Activated CD4-positive, alpha-beta memory T cell treated with anti-CD3 and anti-CD28 coated beads, Interleukin-2, amount 10 ng/mL, durations not matched to agents 7 days and 5 days (primary cell): ENCODE results near the gene NRM. TPM values are rescaled to one million over a fixed set of nuclear protein-coding genes. Genes with fewer than 3 reads are reported as not detected.

Experiments used
- CTCF ChIA-PET: fragments of 350-600 bp; sonication (Branson Sonifier 250); formaldehyde crosslinking; loops from one replicate; lab custom pipeline; 2021; ENCODE audit warnings: antibody characterized with exemption, inconsistent platforms; lab: Charles Lee
- POLR2A ChIA-PET: fragments of 350-600 bp; sonication (Branson Sonifier 250); formaldehyde crosslinking; loops from one replicate; lab custom pipeline; 2021; ENCODE audit warnings: antibody characterized with exemption; lab: Charles Lee
- DNase-seq: peaks from one replicate; pipeline ENCODE4 v3.0.0-alpha.2; 2020
- H3K27ac Mint-ChIP-seq: one replicate; pipeline ENCODE4 v1.8.0; 2021; ENCODE audit warnings: mild to moderate bottlenecking, mixed read lengths
- H3K27me3 Mint-ChIP-seq: one replicate; pipeline ENCODE4 v1.8.0; 2021; ENCODE audit warnings: mixed read lengths
- H3K36me3 Mint-ChIP-seq: one replicate; pipeline ENCODE4 v1.8.0; 2021; ENCODE audit warnings: low read depth, mixed read lengths
- H3K4me1 Mint-ChIP-seq: one replicate; pipeline ENCODE4 v1.8.0; 2021; ENCODE audit warnings: mixed read lengths
- H3K4me3 Mint-ChIP-seq: one replicate; pipeline ENCODE4 v1.8.0; 2021; ENCODE audit warnings: mild to moderate bottlenecking, mixed read lengths
- H3K9me3 Mint-ChIP-seq: one replicate; pipeline ENCODE4 v1.8.0; 2021; ENCODE audit warnings: mixed read lengths
- total RNA-seq, 2 experiments: library from RNA; stranded (reverse); gene quantifications; one replicate each; pipeline ENCODE4 v1.2.3, GENCODE V29; 2021

NRM gene
- total RNA-seq, 2 experiments from 2014 or later: 40.5 to 41.1 TPM

DNA sequence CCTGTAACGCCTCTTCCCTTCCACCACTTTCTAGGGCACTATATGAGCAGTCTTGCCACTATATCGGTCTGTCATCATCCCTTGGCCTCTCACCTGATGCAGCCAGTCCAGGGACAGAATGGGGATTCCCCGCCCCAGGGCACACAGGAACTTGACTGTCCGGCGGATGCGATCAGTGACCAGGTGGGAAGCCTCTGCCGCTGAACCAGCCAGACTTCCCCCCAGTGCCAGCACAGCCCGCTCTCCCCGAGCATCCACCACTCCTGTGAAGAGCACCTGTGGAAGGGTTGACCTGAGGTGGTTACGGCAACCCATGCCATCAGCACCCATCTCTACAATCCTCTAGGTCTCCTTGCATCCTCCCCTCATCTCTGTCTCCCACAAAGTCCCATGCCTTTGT, 12.2 kb upstream of the NRM start:
- ChIA-PET POLR2A (interaction anchor here (0.7 to 1.3 kb wide), 2 partner anchors 16 to 18 kb away, joined by 3 read pairs; no protein-coding TSS in a partner anchor), CTCF (interaction anchor here (2.2 kb wide), 1 partner anchor 24 kb away, joined by 9 read pairs; no protein-coding TSS in a partner anchor)
- no peak for DNase-seq
- no peaks in the 10 kb centered on the region for H3K27me3 Mint-ChIP-seq
- H3K4me3 Mint-ChIP-seq: no peak overlapping the region
- H3K4me1 Mint-ChIP-seq: peaks cover 2% of the 10 kb centered on the region
- H3K36me3 Mint-ChIP-seq: peaks cover 65% of the 10 kb centered on the region
- no peak overlapping the region for H3K27ac Mint-ChIP-seq
- H3K9me3 Mint-ChIP-seq: no peaks in the 10 kb centered on the region

DNA sequence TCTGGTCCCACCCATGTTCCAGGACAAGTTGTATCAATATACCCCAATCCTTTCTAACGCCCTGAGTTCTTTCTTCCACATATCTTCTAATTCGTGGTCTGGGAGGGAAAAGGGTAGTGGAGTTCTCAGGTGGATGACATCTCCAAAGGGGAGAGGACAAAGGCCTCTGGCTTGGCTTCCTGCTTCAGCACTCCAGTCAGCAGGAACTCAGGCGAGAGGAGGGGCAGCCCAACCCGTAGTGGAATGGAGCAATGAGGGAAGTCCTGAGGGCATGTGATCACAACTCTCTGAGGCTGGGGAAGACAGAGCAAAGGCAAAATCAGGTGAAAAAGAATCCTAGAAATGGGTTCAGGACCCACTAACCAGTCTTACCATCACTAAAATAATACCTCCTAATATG, 9.6 kb upstream of the NRM start:
- Mint-ChIP-seq H3K4me3 (no peak overlapping the region), H3K36me3 (peaks cover 46% of the 10 kb centered on the region), H3K27me3 (no peaks in the 10 kb centered on the region), H3K4me1 (no peaks in the 10 kb centered on the region), H3K27ac (no peak overlapping the region), H3K9me3 (no peaks in the 10 kb centered on the region)
- ChIA-PET POLR2A (interaction anchor here (0.8 kb wide), 1 partner anchor 17 kb away, joined by 3 read pairs; the partner anchor contains the start of gene MDC1), CTCF (interaction anchor here (1.4 kb wide), 1 partner anchor 30 kb away, joined by 3 read pairs; no protein-coding TSS in a partner anchor)
- DNase-seq: no peak

DNA sequence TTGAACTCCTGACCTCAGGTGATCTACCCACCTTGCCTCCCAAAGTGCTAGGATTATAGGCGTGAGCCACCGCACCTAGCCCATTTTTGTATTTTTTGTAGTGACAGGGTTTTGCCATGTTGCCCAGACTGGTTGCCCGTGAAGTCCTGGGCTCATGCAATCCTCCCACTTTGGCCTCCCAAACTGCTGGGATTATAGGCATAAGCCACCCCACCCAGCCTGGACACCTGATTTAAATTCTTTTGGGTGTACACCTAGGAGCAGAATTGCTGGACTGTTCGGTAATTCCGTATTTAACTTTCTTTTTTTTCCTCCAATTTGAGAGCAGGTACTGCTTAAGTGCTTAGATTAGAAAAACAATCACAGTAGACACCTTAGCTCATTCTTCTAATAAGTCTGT, 5.6 kb upstream of the NRM start:
- Mint-ChIP-seq H3K27me3 (no peaks in the 10 kb centered on the region), H3K9me3 (no peaks in the 10 kb centered on the region), H3K4me3 (no peak overlapping the region), H3K4me1 (peaks cover 8% of the 10 kb centered on the region), H3K36me3 (peaks cover 12% of the 10 kb centered on the region), H3K27ac (no peak overlapping the region)
- ChIA-PET CTCF (interaction anchor here (1.2 kb wide), 1 partner anchor 20 kb away, joined by 4 read pairs; the partner anchor contains the start of gene MDC1), POLR2A (interaction anchor here (1.6 to 2.1 kb wide), 2 partner anchors 9 to 12 kb away, joined by 6 read pairs; no protein-coding TSS in a partner anchor)
- DNase-seq: no peak

DNA sequence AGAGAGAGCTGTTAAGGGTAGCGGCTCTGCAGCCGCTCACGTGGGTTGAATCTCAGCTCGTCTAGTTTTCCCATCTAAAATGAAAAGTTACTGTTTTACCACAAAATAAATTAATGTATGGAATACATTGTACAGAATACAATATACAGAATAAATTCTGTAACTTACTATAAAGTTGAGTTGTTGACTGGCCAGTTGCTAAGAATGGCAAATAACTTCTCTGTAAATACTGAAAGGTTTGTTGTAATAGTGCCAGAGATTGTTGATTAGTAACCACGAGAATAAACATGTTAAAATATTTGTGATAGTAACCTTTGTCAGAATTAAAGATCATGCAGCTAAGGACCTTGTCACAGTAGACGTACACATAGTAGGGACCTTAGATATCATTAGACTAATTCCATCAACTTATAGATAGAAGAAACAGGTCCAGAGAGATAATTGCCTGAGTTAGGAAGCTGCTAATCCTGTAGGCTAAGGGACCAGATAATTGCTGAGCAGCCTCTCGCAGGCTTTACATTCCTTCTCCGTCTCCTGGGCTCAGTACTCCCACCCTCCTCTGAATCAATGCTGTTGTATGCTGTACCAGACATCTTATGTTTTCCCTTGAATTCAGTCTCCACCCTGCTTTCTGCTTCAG, 544 bp upstream of the NRM start:
- ChIA-PET CTCF (interaction anchor here (1.1 to 4.8 kb wide), 4 partner anchors 12 to 159 kb away, joined by 3 to 31 read pairs (median 7); partner anchors contain the start of gene MDC1), POLR2A (interaction anchor here (0.6 to 6.6 kb wide), 11 partner anchors 8 to 77 kb away, joined by 3 to 88 read pairs (median 5); partner anchors contain the start of genes FLOT1, MDC1 and TUBB)
- no peaks in the 10 kb centered on the region for H3K9me3 Mint-ChIP-seq
- no peaks in the 10 kb centered on the region for H3K27me3 Mint-ChIP-seq
- H3K36me3 Mint-ChIP-seq: peaks cover 20% of the 10 kb centered on the region
- peak overlapping the region; percentile 93 for H3K4me3 Mint-ChIP-seq
- no peak for DNase-seq
- H3K4me1 Mint-ChIP-seq: peaks cover 45% of the 10 kb centered on the region
- H3K27ac Mint-ChIP-seq: no peak overlapping the region

DNA sequence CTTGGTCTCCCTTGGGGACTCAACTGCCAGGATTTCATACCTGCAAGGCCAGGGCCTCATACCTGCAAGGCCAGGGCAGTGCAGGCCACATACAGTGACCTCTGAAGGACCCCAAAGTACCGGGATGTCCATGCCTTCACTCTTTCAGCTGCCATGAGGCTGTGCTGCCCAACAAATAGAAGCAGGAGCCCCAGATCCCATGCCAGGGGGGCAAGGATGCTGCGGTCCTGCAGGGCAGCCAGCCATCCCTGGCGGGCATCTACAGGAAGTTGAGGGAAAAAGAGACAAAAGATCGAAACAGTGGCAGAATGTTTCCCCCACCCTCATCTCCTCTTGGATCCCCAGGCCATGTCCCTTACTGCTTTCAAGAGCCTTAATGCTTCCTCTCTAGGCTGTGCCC, 799 bp downstream of the NRM start:
- ChIA-PET CTCF (interaction anchor here (3.2 to 4.8 kb wide), 2 partner anchors 11 to 41 kb away, joined by 10 to 31 read pairs; no protein-coding TSS in a partner anchor), POLR2A (interaction anchor here (2.6 to 6.6 kb wide), 4 partner anchors 8 to 31 kb away, joined by 8 to 88 read pairs (median 36); partner anchors contain the start of genes MDC1 and TUBB)
- no peaks in the 10 kb centered on the region for H3K9me3 Mint-ChIP-seq
- H3K27me3 Mint-ChIP-seq: no peaks in the 10 kb centered on the region
- no peak for DNase-seq
- H3K4me1 Mint-ChIP-seq: peaks cover 44% of the 10 kb centered on the region
- H3K36me3 Mint-ChIP-seq: peaks cover 33% of the 10 kb centered on the region
- peak overlapping the region; percentile 94 for H3K27ac Mint-ChIP-seq
- peak overlapping the region; percentile 93 for H3K4me3 Mint-ChIP-seq

DNA sequence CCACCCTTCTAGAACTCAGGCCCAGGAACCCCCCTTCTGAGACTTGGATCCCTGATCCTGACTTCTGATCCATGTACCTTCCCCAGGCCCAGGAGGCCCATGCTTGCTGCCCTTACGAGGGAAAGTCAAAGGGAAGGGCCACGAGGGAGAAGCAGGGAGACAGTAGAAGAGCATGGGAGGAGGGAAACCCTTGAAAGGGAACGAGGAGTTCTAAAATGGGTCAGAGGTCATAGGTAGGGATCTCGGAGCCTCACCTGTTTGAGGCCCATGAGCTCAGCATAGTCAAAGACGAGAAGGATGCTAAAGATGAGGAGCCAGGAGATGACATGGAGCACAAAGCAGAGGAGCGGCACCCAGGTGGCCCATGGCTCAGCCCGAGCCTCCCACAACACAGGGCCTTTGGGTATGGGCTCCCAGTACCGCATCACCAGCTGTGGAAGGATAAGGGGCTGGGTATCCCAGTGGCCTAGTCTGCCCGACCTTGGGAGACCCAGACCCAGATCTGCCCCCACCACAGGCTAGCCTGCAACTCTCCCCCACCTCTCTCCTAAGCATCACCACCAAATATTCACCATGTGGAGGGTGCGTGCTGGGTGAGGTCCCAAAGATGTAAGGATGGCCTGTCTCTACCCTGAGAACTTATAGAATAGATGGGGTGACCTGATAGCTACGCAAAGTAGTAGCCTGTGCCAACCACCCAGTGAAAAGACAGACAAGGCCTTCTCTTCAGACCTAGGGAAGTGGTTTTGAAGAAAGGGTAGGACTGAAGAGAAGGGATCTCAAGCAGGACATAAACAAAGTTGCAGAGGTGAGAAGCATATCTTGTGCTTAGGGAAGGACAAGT, 1.5 kb downstream of the NRM start:
- no peaks in the 10 kb centered on the region for H3K27me3 Mint-ChIP-seq
- H3K36me3 Mint-ChIP-seq: peaks cover 40% of the 10 kb centered on the region
- peak overlapping the region; percentile 94 for H3K27ac Mint-ChIP-seq
- no peaks in the 10 kb centered on the region for H3K9me3 Mint-ChIP-seq
- ChIA-PET CTCF (interaction anchor here (1.2 to 4.8 kb wide), 4 partner anchors 10 to 42 kb away, joined by 4 to 31 read pairs (median 16); partner anchors contain the start of genes MDC1 and TUBB), POLR2A (interaction anchor here (1.1 to 6.6 kb wide), 8 partner anchors 9 to 74 kb away, joined by 3 to 88 read pairs (median 8); partner anchors contain the start of genes MDC1 and TUBB)
- H3K4me1 Mint-ChIP-seq: peaks cover 43% of the 10 kb centered on the region
- DNase-seq: no peak
- H3K4me3 Mint-ChIP-seq: peak overlapping the region; percentile 93

DNA sequence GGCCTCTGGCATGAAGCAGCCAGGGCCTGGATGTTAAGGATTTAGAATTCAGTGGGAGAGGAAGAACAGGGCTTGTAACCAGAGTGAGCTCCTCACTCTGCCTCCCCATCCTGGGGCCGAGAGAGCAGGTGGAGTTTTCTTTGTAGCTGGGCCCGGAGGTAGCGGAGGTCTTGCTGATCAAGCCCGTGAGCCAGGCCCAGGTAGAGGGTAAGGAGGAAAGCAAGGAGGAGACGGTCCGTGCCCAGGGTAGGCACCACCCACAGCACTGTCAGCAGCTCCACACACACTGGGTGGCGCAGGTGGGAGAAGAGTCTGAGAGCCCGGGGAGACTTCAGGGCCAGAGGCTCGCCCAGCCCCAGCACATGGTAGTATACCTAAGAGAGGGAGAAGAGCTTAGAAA, 2.2 kb downstream of the NRM start:
- Mint-ChIP-seq H3K27me3 (no peaks in the 10 kb centered on the region), H3K36me3 (peaks cover 46% of the 10 kb centered on the region), H3K4me3 (peak overlapping the region; percentile 93), H3K27ac (peak overlapping the region; percentile 94), H3K4me1 (peaks cover 43% of the 10 kb centered on the region), H3K9me3 (no peaks in the 10 kb centered on the region)
- POLR2A ChIA-PET: interaction anchor here (1.1 to 6.6 kb wide), 9 partner anchors 8 to 73 kb away, joined by 3 to 88 read pairs (median 6); partner anchors contain the start of genes MDC1 and TUBB
- CTCF ChIA-PET: interaction anchor here (1.2 to 4.8 kb wide), 4 partner anchors 10 to 42 kb away, joined by 4 to 31 read pairs (median 16); partner anchors contain the start of genes MDC1 and TUBB
- DNase-seq: no peak

DNA sequence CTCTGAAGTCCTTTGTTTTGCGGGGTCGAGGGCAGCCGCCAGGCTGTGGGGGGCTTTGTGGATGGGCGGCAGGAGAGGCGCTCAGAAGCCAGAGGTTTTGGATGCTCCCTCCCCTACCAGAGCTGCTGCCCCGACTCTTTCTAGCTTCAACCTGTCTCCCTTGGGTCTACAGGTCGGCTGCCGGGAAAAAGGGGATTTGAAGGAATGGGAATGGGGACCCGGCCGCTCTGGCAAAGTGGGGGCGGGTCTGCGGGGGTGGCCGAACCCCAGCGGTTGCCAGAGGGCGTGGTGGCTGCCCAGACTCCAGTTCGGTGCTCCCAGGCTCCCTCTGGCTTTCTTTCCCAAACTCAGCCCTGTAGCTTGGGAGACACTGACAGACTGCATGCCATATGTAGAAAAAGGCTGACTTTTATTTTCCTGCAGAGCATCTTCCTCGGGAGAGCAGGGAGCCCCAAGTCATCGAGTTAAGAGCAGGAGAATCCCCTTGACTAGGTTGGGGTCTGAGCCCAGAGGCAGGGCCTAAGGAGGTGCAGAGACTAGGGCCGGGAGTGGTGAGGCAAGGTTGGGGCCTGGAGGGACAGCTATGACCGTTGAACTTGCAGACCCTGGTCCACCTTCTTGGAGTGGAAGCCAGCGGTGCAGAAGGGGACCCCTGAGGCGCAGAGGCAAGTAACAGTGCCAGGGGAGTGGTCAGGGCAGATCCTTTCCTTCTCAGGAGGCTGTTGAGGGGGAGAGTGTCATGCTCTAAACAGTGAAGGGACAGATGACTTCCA, 2.9 kb downstream of the NRM start:
- ChIA-PET POLR2A (interaction anchor here (1.1 to 6.6 kb wide), 13 partner anchors 8 to 361 kb away, joined by 3 to 88 read pairs (median 6); partner anchors contain the start of genes MDC1, MRPS18B, PPP1R10 and TRIM39), CTCF (interaction anchor here (0.7 to 4.8 kb wide), 6 partner anchors 9 to 43 kb away, joined by 3 to 31 read pairs (median 10); partner anchors contain the start of genes DHX16, MDC1 and TUBB)
- peak overlapping the region; percentile 93 for H3K4me3 Mint-ChIP-seq
- peak overlapping the region; percentile 94 for H3K27ac Mint-ChIP-seq
- H3K9me3 Mint-ChIP-seq: no peaks in the 10 kb centered on the region
- peaks cover 43% of the 10 kb centered on the region for H3K4me1 Mint-ChIP-seq
- peaks cover 54% of the 10 kb centered on the region for H3K36me3 Mint-ChIP-seq
- no peaks in the 10 kb centered on the region for H3K27me3 Mint-ChIP-seq
- DNase-seq: no peak

DNA sequence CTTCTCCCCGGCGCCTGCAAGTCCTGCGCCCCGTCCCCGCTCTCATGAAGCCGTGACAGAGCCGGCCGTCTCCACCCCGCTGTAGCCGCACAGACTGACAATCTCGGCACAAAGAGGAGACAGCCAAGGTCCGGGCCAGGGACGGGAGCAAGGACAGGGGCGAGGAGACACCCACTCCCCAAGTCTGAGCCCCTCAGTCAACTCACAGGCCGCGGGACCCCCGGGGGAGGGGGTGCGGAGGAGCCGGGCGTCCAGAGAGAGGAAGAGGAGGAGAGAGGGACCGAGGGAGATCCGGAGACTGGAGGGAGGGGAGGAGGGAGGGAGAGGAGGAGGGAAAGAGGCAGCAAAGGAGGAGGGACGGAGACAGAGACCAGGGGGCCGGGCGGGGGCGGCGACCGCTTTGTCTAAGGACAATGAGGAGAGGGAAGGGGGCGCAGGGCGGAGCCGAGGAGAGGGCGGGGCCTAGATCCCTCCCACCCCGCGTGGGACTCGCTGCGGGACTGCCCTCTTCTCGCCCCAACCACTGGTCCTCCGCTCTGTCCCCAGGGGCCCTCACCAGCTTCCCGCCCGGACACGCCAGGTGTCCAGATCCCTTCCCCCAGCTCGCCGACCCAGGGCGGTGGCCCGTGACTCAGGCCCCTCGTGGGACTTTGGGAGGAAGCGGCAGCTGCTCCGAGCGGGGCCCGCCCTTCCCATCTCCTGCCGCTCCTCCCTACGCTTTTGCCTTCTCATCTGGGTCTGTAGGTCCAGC, 3.7 kb downstream of the NRM start:
- Mint-ChIP-seq H3K27me3 (no peaks in the 10 kb centered on the region), H3K36me3 (peaks cover 61% of the 10 kb centered on the region), H3K4me3 (peak overlapping the region; percentile 93), H3K27ac (peak overlapping the region; percentile 94), H3K4me1 (peaks cover 42% of the 10 kb centered on the region), H3K9me3 (no peaks in the 10 kb centered on the region)
- DNase-seq: peak; percentile 85
- ChIA-PET POLR2A (interaction anchor here (1.1 to 6.6 kb wide), 10 partner anchors 8 to 360 kb away, joined by 3 to 88 read pairs (median 10); partner anchors contain the start of genes MDC1, MRPS18B, PPP1R10 and TRIM39), CTCF (interaction anchor here (1.1 to 4.8 kb wide), 5 partner anchors 8 to 44 kb away, joined by 3 to 31 read pairs (median 10); partner anchors contain the start of genes DHX16, MDC1 and TUBB)

DNA sequence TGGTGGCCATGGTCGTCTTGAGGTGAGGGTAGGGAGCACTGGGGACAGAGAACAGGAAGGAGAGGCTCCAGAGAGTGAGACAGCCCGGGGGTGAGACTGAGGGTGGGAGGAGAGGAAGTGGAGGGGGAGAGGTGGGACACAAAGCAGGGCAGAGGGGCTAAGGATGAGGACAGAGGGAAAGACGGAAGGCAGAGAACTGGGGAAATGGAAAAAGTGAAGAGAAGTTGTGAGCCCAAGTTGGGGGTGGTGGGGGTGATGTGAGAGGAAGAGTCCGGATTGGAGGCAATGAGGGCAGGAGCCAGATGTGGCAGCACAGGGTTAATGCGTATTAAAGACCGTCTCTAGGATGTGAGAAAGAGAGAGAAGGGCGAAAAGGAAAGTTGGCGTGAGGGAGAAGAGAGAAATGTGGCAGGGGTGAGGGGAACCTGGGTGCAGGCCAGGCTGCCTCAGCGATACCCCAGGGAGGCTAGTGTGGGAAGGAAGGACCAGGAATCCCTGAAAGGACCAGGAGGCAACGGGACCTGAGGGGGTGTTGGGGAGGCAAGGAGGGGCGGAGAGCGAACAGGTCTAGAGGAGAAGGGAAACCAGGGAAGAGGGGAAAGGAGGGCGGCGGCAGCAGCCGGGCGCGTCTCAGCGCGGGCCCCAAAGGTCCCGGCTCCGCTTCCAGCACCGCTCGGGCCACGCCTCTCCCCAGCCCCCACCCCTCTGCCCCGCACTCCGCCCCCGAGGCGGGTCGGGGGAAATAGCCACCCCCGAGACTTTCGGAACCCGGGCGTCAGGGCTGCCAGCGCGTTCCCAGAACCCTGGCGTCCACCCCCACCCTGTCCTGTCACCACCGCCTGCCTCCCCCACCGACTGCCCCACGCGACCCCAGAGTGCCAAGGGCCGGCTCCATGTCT, 4.5 kb downstream of the NRM start, which contains the start of gene PPP1R18:
Gene PPP1R18, minus strand, starts transcription at position 637 of the 899 bp plus-strand sequence. Its CDS starts 627 bp downstream, at position 10.
- DNase-seq: peak; percentile 87
- Mint-ChIP-seq H3K9me3 (no peaks in the 10 kb centered on the region), H3K27ac (peak within 1 kb of the TSS; percentile 94), H3K36me3 (peaks cover 70% of the 10 kb centered on the region), H3K4me3 (peak within 1 kb of the TSS; percentile 93), H3K27me3 (no peaks in the 10 kb centered on the region), H3K4me1 (peaks cover 37% of the 10 kb centered on the region)
- ChIA-PET CTCF (interaction anchor here (15.7 kb wide), 1 partner anchor 42 kb away, joined by 626 read pairs; the partner anchor contains the start of genes MDC1 and TUBB), POLR2A (interaction anchor here (0.9 to 8.5 kb wide), 8 partner anchors 14 to 129 kb away, joined by 3 to 561 read pairs (median 6); partner anchors contain the start of genes DHX16, MDC1, MRPS18B and TUBB)
